HG02763 (cell line): Measurements from ENCODE around the gene GOLGA8J.
"Not testable (repeated sequence)": the region's sequence is repeated elsewhere in the genome, so short reads cannot be mapped to it uniquely, and the experiment has no call there.

Source experiments
- ATAC-seq: cut with Tn5 transposase; IDR thresholded peaks from one replicate; pipeline ENCODE4 v1.9.1; 2021; ENCODE audit warnings: mild to moderate bottlenecking, moderate library complexity; ENCODE audit not compliant: unreplicated experiment

The GOLGA8J gene

GRCh38 chr15:30073915-30074314 is 8.8 kb upstream of the GOLGA8J start:
- ATAC-seq: no peak

- not testable (repeated sequence) for ATAC-seq
Observed at GRCh38 chr15:30080816-30081215, 1.9 kb upstream of the GOLGA8J start.

- ATAC-seq: not testable (repeated sequence)
Observed at GRCh38 chr15:30097827-30098226, 15.1 kb downstream of the GOLGA8J start.

DNA sequence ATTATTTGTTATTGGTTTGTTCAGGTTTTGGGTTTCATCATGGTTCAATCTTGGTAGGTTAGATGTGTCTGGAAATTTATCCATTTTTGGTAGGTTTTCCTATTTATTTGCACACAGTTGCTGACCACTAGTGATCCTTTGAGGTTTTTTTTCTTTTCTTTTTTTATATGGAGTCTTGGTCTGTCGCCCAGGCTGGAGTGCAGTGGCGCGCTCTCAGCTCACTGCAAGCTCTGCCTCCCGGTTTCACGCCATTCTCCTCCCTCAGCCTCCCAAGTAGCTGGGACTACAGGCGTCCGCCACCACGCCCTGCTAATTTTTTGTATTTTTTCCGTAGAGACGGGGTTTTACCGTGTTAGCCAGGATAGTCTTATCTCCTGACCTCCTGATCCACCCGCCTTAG is 20.1 kb downstream of the GOLGA8J start:
- not testable (repeated sequence) for ATAC-seq

- not testable (repeated sequence) for ATAC-seq
Observed at GRCh38 chr15:30103941-30104507, 21.3 kb downstream of the GOLGA8J start.

- not testable (repeated sequence) for ATAC-seq
Observed at GRCh38 chr15:30110591-30110990, 27.8 kb downstream of the GOLGA8J start.

DNA sequence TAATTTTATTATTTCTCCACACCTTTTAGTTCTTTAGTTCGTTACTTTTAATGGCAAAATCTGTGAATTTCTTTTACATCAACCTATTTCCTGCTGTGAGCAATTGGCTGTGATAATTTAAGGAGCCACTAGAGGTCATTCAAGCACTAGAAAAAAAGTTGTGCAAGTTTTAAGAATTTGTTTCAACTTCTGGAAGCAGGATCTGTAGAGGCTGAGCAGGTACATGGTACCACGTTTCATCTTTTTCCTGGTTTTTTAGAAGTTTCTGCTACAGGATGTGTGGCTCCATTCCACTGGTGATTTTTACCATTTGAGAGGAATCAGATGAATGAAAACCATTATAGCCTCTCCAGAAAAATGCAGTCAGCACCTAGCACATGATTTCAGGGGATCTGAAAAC is 47.3 kb downstream of the GOLGA8J start:
- ATAC-seq: not testable (repeated sequence)

- not testable (repeated sequence) for ATAC-seq
Observed at GRCh38 chr15:30134751-30135150, 52.0 kb downstream of the GOLGA8J start, which contains the start of gene GOLGA8T. Gene GOLGA8T, plus strand, starts transcription at chr15:30135051. Its CDS starts 98 bp downstream, at chr15:30135149.
